GM23338 (cell line): Measurements from ENCODE around the gene IFNG. TPM values are rescaled to one million over a fixed set of nuclear protein-coding genes. Genes with fewer than 3 reads are reported as not detected.

Experiments used
- ATAC-seq: fragments of 200-7000 bp; cut with Tn5 transposase; 3 replicates; pipeline ENCODE4 v1.9.1; 2020
- DNase-seq: peaks from one replicate; pipeline ENCODE4 v3.0.0-alpha.2; 2015; ENCODE audit warnings: low spot score
- H2AFZ ChIP-seq: fragments of 200-600 bp; sonication (generic); 2 replicates; pipeline ENCODE4 v1.8.0; 2016; ENCODE audit warnings: antibody characterized with exemption, mild to moderate bottlenecking, moderate library complexity
- H3F3A ChIP-seq: fragments of 200-600 bp; sonication (generic); replicated peaks from 2 replicates; pipeline ENCODE4 v1.8.0; 2017; ENCODE audit warnings: antibody characterized with exemption, mixed run types, low read depth
- H3K27ac ChIP-seq: fragments of 200-600 bp; sonication (generic); 2 replicates; pipeline ENCODE4 v1.6.1; 2016; ENCODE audit warnings: low read depth
- H3K27me3 ChIP-seq: fragments of 200-600 bp; sonication (generic); 2 replicates; pipeline ENCODE4 v1.8.0; 2016; ENCODE audit warnings: mild to moderate bottlenecking, mixed run types, moderate library complexity; ENCODE audit not compliant: insufficient read depth
- H3K36me3 ChIP-seq: fragments of 200-600 bp; sonication (generic); 2 replicates; pipeline ENCODE4 v1.8.0; 2016; ENCODE audit warnings: mild to moderate bottlenecking; ENCODE audit not compliant: insufficient read depth
- H3K4me1 ChIP-seq: fragments of 200-600 bp; sonication (generic); 2 replicates; pipeline ENCODE4 v1.8.0; 2016; ENCODE audit warnings: mild to moderate bottlenecking, moderate library complexity; ENCODE audit not compliant: insufficient read depth
- H3K4me2 ChIP-seq: fragments of 200-600 bp; sonication (generic); 2 replicates; pipeline ENCODE4 v1.7.1; 2017; ENCODE audit warnings: mixed run types
- H3K4me3 ChIP-seq: fragments of 200-600 bp; sonication (generic); 2 replicates; pipeline ENCODE4 v1.6.1; 2016; ENCODE audit warnings: mixed run types
- H3K79me2 ChIP-seq: fragments of 200-600 bp; sonication (generic); replicated peaks from 2 replicates; pipeline ENCODE4 v1.8.0; 2017; ENCODE audit warnings: mild to moderate bottlenecking; ENCODE audit not compliant: insufficient read depth
- H3K9me2 ChIP-seq: fragments of 200-600 bp; sonication (generic); 2 replicates; pipeline ENCODE4 v1.8.0; 2017; ENCODE audit not compliant: insufficient read depth
- H4K20me1 ChIP-seq: fragments of 200-600 bp; sonication (generic); replicated peaks from 2 replicates; pipeline ENCODE4 v1.8.0; 2017; ENCODE audit warnings: mild to moderate bottlenecking; ENCODE audit not compliant: insufficient read depth
- H3K27ac Mint-ChIP-seq: 2 replicates; pipeline ENCODE4 v1.8.0; 2020; ENCODE audit warnings: inconsistent platforms, mild to moderate bottlenecking, moderate library complexity, mixed read lengths
- H3K27me3 Mint-ChIP-seq: 3 replicates; pipeline ENCODE4 v1.8.0; 2022; ENCODE audit warnings: low read depth, mild to moderate bottlenecking, moderate library complexity, mixed read lengths, inconsistent platforms; ENCODE audit not compliant: insufficient read depth, poor library complexity
- H3K36me3 Mint-ChIP-seq: 3 replicates; pipeline ENCODE4 v1.8.0; 2021; ENCODE audit warnings: low read depth, mild to moderate bottlenecking, inconsistent platforms, moderate library complexity, mixed read lengths
- H3K4me1 Mint-ChIP-seq: 3 replicates; pipeline ENCODE4 v1.8.0; 2020; ENCODE audit warnings: mild to moderate bottlenecking, inconsistent platforms, mixed read lengths
- H3K4me3 Mint-ChIP-seq: 3 replicates; pipeline ENCODE4 v1.8.0; 2021; ENCODE audit warnings: moderate library complexity, mild to moderate bottlenecking, inconsistent platforms, mixed read lengths
- H3K9me3 Mint-ChIP-seq: 3 replicates; pipeline ENCODE4 v1.8.0; 2020; ENCODE audit warnings: moderate library complexity, mild to moderate bottlenecking, inconsistent platforms, mixed read lengths
- CREB1 ChIP-seq: fragments of 250-450 bp; sonication (Bioruptor Pico); IDR thresholded peaks from 2 replicates; pipeline ENCODE4 v1.5.0; 2020; ENCODE audit warnings: low read depth, mild to moderate bottlenecking, moderate library complexity
- EZH2 ChIP-seq: fragments of 200-600 bp; sonication (generic); IDR thresholded peaks from one replicate; pipeline ENCODE4 v1.8.0; 2017; ENCODE audit warnings: antibody characterized with exemption, mild to moderate bottlenecking, low read depth; ENCODE audit not compliant: unreplicated experiment
- EZH2phosphoT487 ChIP-seq: fragments of 200-600 bp; sonication (generic); IDR thresholded peaks from one replicate; pipeline ENCODE4 v1.8.1; 2018; ENCODE audit warnings: antibody characterized with exemption; ENCODE audit not compliant: unreplicated experiment
- JUNB ChIP-seq: IDR thresholded peaks from one replicate; pipeline ENCODE4 v1.6.1; 2016; ENCODE audit warnings: antibody characterized with exemption; ENCODE audit not compliant: unreplicated experiment
- NANOG ChIP-seq: IDR thresholded peaks from 2 replicates; pipeline ENCODE4 v1.6.1; 2016; ENCODE audit warnings: antibody characterized with exemption, borderline replicate concordance
- POLR2AphosphoS5 ChIP-seq: IDR thresholded peaks from 2 replicates; pipeline ENCODE4 v1.6.1; 2016; ENCODE audit warnings: antibody characterized with exemption, low read depth
- STAT1 ChIP-seq: IDR thresholded peaks from one replicate; pipeline ENCODE4 v1.6.1; 2016; ENCODE audit warnings: antibody characterized with exemption; ENCODE audit not compliant: unreplicated experiment
- ZNF114 ChIP-seq: fragments of 250-450 bp; sonication (Bioruptor Pico); IDR thresholded peaks from 2 replicates; pipeline ENCODE4 v1.5.0; 2020; ENCODE audit warnings: mild to moderate bottlenecking, moderate library complexity
- ZNF331 ChIP-seq: fragments of 250-450 bp; sonication (Bioruptor Pico); IDR thresholded peaks from 2 replicates; pipeline ENCODE4 v1.5.0; 2020; ENCODE audit warnings: low read depth, mild to moderate bottlenecking, moderate library complexity
- polyA plus RNA-seq: library from polyadenylated mRNA; unstranded; fragments of >200 nt; fragmentation: Nextera tagmentation; extraction: Ambion mirVana; gene quantifications from 2 replicates; pipeline ENCODE4 v1.2.1, GENCODE V29; 2016
- total RNA-seq: library from RNA; depleted of rRNA; stranded (reverse); fragments of >200 nt; shearing (Covaris generic); gene quantifications from 2 replicates; pipeline ENCODE4 v1.2.3, GENCODE V29; 2014
- TF ChIP-seq, protein P1 (sequence below), 2 experiments: fragments of 200-600 bp in 1 of 2; sonication (generic) in 1 of 2; conservative IDR thresholded peaks; 2 replicates each; pipeline versions ENCODE4 v1.5.1 to v1.6.1; 2016 to 2017; ENCODE audit warnings: antibody characterized with exemption in 2 of 2, low read depth in 2 of 2, mild to moderate bottlenecking in 2 of 2, moderate library complexity in 1 of 2
- TF ChIP-seq, protein P2 (sequence below): fragments of 250-450 bp; sonication (Bioruptor Pico); IDR thresholded peaks from 2 replicates; pipeline ENCODE4 v1.5.0; 2020; ENCODE audit warnings: mild to moderate bottlenecking, moderate library complexity
- TF ChIP-seq, protein P3 (sequence below): IDR thresholded peaks from one replicate; pipeline ENCODE4 v1.6.1; 2018; ENCODE audit warnings: antibody characterized with exemption; ENCODE audit not compliant: unreplicated experiment
- TF ChIP-seq, protein P4 (sequence below): IDR thresholded peaks from 2 replicates; pipeline ENCODE4 v1.6.1; 2016; ENCODE audit warnings: antibody characterized with exemption

IFNG gene
- total and polyA plus RNA-seq, 2 experiments from 2014 or later, result not detected

DNA sequence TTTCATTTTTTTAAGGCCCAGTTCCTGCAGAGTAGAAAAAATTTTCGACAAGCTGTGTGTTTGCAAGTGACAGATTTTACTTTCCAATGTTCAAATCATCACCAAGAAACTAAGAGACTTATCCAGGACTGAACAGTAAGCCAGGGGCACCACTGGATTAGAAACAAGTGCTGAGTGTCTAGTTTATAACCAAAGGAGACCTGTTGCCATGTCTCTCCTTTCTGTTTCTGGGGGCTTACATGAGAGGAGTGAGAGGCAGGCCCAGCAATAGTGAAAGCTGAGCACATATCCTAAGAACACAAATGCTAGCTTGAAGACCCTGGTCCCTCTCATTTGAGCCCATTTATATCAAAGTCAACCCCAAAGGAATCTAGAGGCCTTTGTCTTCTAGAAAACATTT, 2.9 kb downstream of the IFNG start:
- Histone ChIP-seq H2AFZ (no peak overlapping the region), H3K4me2 (no peak overlapping the region), H3K79me2 (no peaks in the 10 kb centered on the region), H3K4me1 (no peaks in the 10 kb centered on the region), H3K27me3 (no peaks in the 10 kb centered on the region), H3K36me3 (no peaks in the 10 kb centered on the region), H4K20me1 (no peaks in the 10 kb centered on the region), H3K4me3 (no peak overlapping the region), H3K27ac (no peak overlapping the region), H3F3A (no peaks in the 10 kb centered on the region), H3K9me2 (0 out of 2 replicates have a peak, but pooled peaks cover 8% of the 10 kb centered on the region)
- Mint-ChIP-seq H3K4me3 (no peak overlapping the region), H3K9me3 (no peaks in the 10 kb centered on the region), H3K27me3 (no peaks in the 10 kb centered on the region), H3K36me3 (no peaks in the 10 kb centered on the region), H3K4me1 (no peaks in the 10 kb centered on the region), H3K27ac (no peak overlapping the region)
- ATAC-seq (no peak), DNase-seq (no peak)
- TF ChIP-seq JUNB (no peak), EZH2phosphoT487 (no peak), ZNF114 (CRISPR knock-in tag) (no peak), POLR2AphosphoS5 (no peak), STAT1 (no peak), NANOG (no peak), EZH2 (no peak), CREB1 (CRISPR knock-in tag) (no peak), ZNF331 (no peak)
- TF ChIP-seq, protein P1, sequence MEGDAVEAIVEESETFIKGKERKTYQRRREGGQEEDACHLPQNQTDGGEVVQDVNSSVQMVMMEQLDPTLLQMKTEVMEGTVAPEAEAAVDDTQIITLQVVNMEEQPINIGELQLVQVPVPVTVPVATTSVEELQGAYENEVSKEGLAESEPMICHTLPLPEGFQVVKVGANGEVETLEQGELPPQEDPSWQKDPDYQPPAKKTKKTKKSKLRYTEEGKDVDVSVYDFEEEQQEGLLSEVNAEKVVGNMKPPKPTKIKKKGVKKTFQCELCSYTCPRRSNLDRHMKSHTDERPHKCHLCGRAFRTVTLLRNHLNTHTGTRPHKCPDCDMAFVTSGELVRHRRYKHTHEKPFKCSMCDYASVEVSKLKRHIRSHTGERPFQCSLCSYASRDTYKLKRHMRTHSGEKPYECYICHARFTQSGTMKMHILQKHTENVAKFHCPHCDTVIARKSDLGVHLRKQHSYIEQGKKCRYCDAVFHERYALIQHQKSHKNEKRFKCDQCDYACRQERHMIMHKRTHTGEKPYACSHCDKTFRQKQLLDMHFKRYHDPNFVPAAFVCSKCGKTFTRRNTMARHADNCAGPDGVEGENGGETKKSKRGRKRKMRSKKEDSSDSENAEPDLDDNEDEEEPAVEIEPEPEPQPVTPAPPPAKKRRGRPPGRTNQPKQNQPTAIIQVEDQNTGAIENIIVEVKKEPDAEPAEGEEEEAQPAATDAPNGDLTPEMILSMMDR (conservative IDR thresholded peaks at IDR 0.05; ENCODE audit: low read depth in 2 of 2), result no peak
- TF ChIP-seq, protein P2, sequence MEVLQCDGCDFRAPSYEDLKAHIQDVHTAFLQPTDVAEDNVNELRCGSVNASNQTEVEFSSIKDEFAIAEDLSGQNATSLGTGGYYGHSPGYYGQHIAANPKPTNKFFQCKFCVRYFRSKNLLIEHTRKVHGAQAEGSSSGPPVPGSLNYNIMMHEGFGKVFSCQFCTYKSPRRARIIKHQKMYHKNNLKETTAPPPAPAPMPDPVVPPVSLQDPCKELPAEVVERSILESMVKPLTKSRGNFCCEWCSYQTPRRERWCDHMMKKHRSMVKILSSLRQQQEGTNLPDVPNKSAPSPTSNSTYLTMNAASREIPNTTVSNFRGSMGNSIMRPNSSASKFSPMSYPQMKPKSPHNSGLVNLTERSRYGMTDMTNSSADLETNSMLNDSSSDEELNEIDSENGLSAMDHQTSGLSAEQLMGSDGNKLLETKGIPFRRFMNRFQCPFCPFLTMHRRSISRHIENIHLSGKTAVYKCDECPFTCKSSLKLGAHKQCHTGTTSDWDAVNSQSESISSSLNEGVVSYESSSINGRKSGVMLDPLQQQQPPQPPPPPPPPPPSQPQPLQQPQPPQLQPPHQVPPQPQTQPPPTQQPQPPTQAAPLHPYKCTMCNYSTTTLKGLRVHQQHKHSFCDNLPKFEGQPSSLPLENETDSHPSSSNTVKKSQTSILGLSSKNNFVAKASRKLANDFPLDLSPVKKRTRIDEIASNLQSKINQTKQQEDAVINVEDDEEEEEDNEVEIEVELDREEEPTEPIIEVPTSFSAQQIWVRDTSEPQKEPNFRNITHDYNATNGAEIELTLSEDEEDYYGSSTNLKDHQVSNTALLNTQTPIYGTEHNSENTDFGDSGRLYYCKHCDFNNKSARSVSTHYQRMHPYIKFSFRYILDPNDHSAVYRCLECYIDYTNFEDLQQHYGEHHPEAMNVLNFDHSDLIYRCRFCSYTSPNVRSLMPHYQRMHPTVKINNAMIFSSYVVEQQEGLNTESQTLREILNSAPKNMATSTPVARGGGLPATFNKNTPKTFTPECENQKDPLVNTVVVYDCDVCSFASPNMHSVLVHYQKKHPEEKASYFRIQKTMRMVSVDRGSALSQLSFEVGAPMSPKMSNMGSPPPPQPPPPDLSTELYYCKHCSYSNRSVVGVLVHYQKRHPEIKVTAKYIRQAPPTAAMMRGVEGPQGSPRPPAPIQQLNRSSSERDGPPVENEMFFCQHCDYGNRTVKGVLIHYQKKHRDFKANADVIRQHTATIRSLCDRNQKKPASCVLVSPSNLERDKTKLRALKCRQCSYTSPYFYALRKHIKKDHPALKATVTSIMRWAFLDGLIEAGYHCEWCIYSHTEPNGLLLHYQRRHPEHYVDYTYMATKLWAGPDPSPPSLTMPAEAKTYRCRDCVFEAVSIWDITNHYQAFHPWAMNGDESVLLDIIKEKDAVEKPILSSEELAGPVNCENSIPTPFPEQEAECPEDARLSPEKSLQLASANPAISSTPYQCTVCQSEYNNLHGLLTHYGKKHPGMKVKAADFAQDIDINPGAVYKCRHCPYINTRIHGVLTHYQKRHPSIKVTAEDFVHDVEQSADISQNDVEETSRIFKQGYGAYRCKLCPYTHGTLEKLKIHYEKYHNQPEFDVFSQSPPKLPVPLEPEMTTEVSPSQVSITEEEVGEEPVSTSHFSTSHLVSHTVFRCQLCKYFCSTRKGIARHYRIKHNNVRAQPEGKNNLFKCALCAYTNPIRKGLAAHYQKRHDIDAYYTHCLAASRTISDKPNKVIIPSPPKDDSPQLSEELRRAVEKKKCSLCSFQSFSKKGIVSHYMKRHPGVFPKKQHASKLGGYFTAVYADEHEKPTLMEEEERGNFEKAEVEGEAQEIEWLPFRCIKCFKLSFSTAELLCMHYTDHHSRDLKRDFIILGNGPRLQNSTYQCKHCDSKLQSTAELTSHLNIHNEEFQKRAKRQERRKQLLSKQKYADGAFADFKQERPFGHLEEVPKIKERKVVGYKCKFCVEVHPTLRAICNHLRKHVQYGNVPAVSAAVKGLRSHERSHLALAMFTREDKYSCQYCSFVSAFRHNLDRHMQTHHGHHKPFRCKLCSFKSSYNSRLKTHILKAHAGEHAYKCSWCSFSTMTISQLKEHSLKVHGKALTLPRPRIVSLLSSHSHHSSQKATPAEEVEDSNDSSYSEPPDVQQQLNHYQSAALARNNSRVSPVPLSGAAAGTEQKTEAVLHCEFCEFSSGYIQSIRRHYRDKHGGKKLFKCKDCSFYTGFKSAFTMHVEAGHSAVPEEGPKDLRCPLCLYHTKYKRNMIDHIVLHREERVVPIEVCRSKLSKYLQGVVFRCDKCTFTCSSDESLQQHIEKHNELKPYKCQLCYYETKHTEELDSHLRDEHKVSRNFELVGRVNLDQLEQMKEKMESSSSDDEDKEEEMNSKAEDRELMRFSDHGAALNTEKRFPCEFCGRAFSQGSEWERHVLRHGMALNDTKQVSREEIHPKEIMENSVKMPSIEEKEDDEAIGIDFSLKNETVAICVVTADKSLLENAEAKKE (CRISPR knock-in tag), result no peak
- TF ChIP-seq, protein P3, sequence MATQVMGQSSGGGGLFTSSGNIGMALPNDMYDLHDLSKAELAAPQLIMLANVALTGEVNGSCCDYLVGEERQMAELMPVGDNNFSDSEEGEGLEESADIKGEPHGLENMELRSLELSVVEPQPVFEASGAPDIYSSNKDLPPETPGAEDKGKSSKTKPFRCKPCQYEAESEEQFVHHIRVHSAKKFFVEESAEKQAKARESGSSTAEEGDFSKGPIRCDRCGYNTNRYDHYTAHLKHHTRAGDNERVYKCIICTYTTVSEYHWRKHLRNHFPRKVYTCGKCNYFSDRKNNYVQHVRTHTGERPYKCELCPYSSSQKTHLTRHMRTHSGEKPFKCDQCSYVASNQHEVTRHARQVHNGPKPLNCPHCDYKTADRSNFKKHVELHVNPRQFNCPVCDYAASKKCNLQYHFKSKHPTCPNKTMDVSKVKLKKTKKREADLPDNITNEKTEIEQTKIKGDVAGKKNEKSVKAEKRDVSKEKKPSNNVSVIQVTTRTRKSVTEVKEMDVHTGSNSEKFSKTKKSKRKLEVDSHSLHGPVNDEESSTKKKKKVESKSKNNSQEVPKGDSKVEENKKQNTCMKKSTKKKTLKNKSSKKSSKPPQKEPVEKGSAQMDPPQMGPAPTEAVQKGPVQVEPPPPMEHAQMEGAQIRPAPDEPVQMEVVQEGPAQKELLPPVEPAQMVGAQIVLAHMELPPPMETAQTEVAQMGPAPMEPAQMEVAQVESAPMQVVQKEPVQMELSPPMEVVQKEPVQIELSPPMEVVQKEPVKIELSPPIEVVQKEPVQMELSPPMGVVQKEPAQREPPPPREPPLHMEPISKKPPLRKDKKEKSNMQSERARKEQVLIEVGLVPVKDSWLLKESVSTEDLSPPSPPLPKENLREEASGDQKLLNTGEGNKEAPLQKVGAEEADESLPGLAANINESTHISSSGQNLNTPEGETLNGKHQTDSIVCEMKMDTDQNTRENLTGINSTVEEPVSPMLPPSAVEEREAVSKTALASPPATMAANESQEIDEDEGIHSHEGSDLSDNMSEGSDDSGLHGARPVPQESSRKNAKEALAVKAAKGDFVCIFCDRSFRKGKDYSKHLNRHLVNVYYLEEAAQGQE, result no peak
- TF ChIP-seq, protein P4, sequence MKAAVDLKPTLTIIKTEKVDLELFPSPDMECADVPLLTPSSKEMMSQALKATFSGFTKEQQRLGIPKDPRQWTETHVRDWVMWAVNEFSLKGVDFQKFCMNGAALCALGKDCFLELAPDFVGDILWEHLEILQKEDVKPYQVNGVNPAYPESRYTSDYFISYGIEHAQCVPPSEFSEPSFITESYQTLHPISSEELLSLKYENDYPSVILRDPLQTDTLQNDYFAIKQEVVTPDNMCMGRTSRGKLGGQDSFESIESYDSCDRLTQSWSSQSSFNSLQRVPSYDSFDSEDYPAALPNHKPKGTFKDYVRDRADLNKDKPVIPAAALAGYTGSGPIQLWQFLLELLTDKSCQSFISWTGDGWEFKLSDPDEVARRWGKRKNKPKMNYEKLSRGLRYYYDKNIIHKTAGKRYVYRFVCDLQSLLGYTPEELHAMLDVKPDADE, result no peak
